Measurements from ENCODE around the gene HS3ST6. TPM values are rescaled to one million over a fixed set of nuclear protein-coding genes. Genes with fewer than 3 reads are reported as not detected.

The HS3ST6 gene
- polyA plus RNA-seq, 1 of the 3 experiments (the other 2 are of a cell fraction): 0.03 TPM

DNA sequence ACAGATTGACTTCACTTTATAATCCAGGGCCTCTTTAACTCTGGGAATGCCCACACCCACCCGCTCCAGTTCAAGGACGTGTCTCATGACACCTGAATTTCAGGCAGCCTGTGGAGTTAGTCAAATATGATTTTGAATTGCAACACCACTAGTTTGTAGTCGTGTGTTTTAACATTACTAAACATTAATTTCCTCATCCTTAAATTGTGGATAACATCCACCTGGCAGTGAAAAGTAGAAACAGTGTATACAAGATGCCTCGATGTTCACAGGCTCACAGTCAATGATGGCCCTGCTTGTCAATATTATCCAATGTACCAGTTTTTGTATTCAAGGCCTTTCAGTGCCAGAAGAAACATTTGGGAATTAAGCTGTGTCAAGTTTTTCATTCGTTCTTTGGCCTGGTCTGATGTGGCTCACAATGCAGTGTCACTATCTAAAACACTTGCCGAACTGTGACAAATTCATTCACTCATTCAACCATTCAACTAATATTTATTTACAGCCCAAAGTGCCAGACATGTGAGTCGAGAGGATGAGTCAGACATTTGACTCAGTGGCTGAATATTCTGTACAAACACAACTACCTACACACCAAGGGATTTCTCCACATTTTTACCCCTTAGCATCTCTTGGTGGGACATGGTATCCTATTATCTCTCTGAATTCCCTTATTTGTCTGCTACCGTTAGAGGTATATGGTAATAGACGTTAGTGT is 47.7 kb downstream of the HS3ST6 start:
- ChIA-PET CTCF (interaction anchor here (12.8 kb wide), 1 partner anchor 58 kb away, joined by 137 read pairs; no protein-coding TSS in a partner anchor), POLR2A (no interaction called here)
- H3K9me3 ChIP-seq: no peaks in the 10 kb centered on the region
- no peak for DNase-seq
- peak overlapping the region; percentile 38; the same call in 1 of the 2 replicates for H3K4me2 ChIP-seq
- no peaks in the 10 kb centered on the region for H4K20me1 ChIP-seq (ENCODE audit: insufficient read depth)
- H2AFZ ChIP-seq (ENCODE audit: low read depth): peak overlapping the region; percentile 66; the same call in 1 of the 2 replicates
- no peaks in the 10 kb centered on the region for H3F3A ChIP-seq (replicated peaks; ENCODE audit: insufficient read depth)
- no peaks in the 10 kb centered on the region; a peak in 2 of 4 replicates for H3K4me1 ChIP-seq (ENCODE audit: control insufficient read depth in 1 of 2, insufficient read depth in 2 of 2, low read depth in 1 of 2, low read length in 1 of 2)
- peak overlapping the region in 1 of 2 experiments; percentile 21; a peak in 1 of 4 replicates for H3K27ac ChIP-seq (ENCODE audit: low read depth in 2 of 2, low read length in 1 of 2)
- H3K9ac ChIP-seq: no peak overlapping the region
- no peaks in the 10 kb centered on the region for H3K79me2 ChIP-seq (ENCODE audit: insufficient read depth)
- no peaks in the 10 kb centered on the region for H3K9me2 ChIP-seq
- 43% methylated on average over 9 of the region's 9 CpGs for WGBS (ENCODE audit: low lambda C conversion rate)
- no peak for TF ChIP-seq GABPA (IDR thresholded peaks at IDR 0.05; ENCODE audit: low read depth)
- no peak for TF ChIP-seq FOXJ3 (CRISPR knock-in tag; IDR thresholded peaks at IDR 0.05)
- TF ChIP-seq, protein P1, sequence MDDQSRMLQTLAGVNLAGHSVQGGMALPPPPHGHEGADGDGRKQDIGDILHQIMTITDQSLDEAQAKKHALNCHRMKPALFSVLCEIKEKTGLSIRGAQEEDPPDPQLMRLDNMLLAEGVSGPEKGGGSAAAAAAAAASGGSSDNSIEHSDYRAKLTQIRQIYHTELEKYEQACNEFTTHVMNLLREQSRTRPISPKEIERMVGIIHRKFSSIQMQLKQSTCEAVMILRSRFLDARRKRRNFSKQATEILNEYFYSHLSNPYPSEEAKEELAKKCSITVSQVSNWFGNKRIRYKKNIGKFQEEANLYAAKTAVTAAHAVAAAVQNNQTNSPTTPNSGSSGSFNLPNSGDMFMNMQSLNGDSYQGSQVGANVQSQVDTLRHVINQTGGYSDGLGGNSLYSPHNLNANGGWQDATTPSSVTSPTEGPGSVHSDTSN (IDR thresholded peaks at IDR 0.05): peak; percentile 36; the same call in 1 of the 2 replicates
- no peak for TF ChIP-seq CHD2 (IDR thresholded peaks at IDR 0.05; ENCODE audit: low read length, partially characterized antibody)
- TF ChIP-seq, protein P2, sequence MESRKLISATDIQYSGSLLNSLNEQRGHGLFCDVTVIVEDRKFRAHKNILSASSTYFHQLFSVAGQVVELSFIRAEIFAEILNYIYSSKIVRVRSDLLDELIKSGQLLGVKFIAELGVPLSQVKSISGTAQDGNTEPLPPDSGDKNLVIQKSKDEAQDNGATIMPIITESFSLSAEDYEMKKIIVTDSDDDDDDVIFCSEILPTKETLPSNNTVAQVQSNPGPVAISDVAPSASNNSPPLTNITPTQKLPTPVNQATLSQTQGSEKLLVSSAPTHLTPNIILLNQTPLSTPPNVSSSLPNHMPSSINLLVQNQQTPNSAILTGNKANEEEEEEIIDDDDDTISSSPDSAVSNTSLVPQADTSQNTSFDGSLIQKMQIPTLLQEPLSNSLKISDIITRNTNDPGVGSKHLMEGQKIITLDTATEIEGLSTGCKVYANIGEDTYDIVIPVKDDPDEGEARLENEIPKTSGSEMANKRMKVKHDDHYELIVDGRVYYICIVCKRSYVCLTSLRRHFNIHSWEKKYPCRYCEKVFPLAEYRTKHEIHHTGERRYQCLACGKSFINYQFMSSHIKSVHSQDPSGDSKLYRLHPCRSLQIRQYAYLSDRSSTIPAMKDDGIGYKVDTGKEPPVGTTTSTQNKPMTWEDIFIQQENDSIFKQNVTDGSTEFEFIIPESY (IDR thresholded peaks at IDR 0.05; ENCODE audit: borderline replicate concordance, low read depth): no peak
- peak; percentile 64 for TF ChIP-seq JUND (IDR thresholded peaks at IDR 0.05)
- TF ChIP-seq MXI1 (IDR thresholded peaks at IDR 0.05; ENCODE audit: low read depth, low read length): no peak
- peak; percentile 74 for TF ChIP-seq FOSL2 (IDR thresholded peaks at IDR 0.05; ENCODE audit: borderline replicate concordance, low read depth)
- H3K4me3 ChIP-seq (ENCODE audit: low read depth in 2 of 2, low read length in 1 of 2): no peak overlapping the region
- H3K36me3 ChIP-seq (replicated peaks in 1 of 2; ENCODE audit: control insufficient read depth in 1 of 2, insufficient read depth in 2 of 2, low read length in 1 of 2): no peaks in the 10 kb centered on the region
- no peaks in the 10 kb centered on the region; the same call in 1 of the 2 replicates for H3K27me3 ChIP-seq (ENCODE audit: insufficient read depth)

DNA sequence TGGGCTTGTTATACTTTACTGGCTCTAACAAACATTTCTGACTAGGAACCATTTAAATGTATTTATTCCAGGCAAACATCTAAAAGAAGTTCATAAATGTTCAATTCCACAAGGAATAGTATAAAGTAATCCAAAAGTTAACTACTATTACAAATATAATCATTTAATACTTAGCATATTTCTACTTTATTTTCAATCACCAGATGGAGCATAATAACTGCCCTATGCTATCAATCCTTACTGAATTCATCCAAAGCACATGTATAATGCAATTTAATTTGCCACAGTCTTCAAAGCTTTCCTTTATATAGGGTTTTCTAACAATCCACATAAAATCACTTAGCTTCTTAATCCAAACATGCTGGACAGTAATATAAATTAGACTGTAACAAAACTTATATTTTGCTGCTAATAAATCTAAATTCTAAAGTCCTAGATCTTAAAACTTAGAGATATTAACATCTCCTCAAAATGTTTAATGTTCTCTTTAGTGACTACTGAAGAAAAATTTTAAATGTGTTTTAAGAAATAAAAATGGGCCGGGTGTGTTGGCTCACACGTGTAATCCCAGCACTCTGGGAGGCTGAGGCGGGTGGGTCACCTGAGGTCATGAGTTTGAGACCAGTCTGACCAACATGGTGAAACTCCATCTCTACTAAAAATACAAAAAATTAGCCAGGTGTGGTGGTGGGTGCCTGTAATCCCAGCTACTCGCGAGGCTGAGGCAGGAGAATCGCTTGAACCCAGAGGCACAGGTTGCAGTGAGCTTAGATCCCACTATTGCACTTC is 52.1 kb downstream of the HS3ST6 start:
- DNase-seq: no peak
- Histone ChIP-seq H3K27me3 (ENCODE audit: insufficient read depth) (no peaks in the 10 kb centered on the region; the same call in 1 of the 2 replicates), H3K4me2 (no peak overlapping the region), H3K9me3 (no peaks in the 10 kb centered on the region), H3K9me2 (no peaks in the 10 kb centered on the region), H3K36me3 (replicated peaks in 1 of 2; ENCODE audit: control insufficient read depth in 1 of 2, insufficient read depth in 2 of 2, low read length in 1 of 2) (no peaks in the 10 kb centered on the region), H3K9ac (no peak overlapping the region), H3F3A (replicated peaks; ENCODE audit: insufficient read depth) (no peaks in the 10 kb centered on the region), H4K20me1 (ENCODE audit: insufficient read depth) (no peaks in the 10 kb centered on the region), H3K27ac (ENCODE audit: low read depth in 2 of 2, low read length in 1 of 2) (no peak overlapping the region), H3K4me3 (ENCODE audit: low read depth in 2 of 2, low read length in 1 of 2) (no peak overlapping the region), H3K79me2 (ENCODE audit: insufficient read depth) (no peaks in the 10 kb centered on the region), H3K4me1 (ENCODE audit: control insufficient read depth in 1 of 2, insufficient read depth in 2 of 2, low read depth in 1 of 2, low read length in 1 of 2) (no peaks in the 10 kb centered on the region; a peak in 2 of 4 replicates), H2AFZ (ENCODE audit: low read depth) (no peak overlapping the region)
- ChIA-PET POLR2A (no interaction called here), CTCF (interaction anchor here (0.7 to 12.8 kb wide), 6 partner anchors 38 to 92 kb away, joined by 3 to 137 read pairs (median 4); no protein-coding TSS in a partner anchor)
- 78% methylated on average over 6 of the region's 6 CpGs for WGBS (ENCODE audit: low lambda C conversion rate)
- TF ChIP-seq FOSL2 (IDR thresholded peaks at IDR 0.05; ENCODE audit: borderline replicate concordance, low read depth) (no peak), RAD21 (IDR thresholded peaks at IDR 0.05; ENCODE audit: low read length) (no peak), JUND (IDR thresholded peaks at IDR 0.05) (no peak), TAF1 (IDR thresholded peaks at IDR 0.05; ENCODE audit: borderline replicate concordance, low read depth, low read length) (no peak), EZH2phosphoT487 (IDR thresholded peaks at IDR 0.05; ENCODE audit: borderline replicate concordance, low read depth) (no peak), TCF12 (IDR thresholded peaks at IDR 0.05) (no peak), TEAD4 (IDR thresholded peaks at IDR 0.05; ENCODE audit: borderline replicate concordance, insufficient read depth) (no peak), NFIC (IDR thresholded peaks at IDR 0.05; ENCODE audit: borderline replicate concordance) (no peak), FOXM1 (IDR thresholded peaks at IDR 0.05; ENCODE audit: low read depth) (no peak)
- TF ChIP-seq, protein P3, sequence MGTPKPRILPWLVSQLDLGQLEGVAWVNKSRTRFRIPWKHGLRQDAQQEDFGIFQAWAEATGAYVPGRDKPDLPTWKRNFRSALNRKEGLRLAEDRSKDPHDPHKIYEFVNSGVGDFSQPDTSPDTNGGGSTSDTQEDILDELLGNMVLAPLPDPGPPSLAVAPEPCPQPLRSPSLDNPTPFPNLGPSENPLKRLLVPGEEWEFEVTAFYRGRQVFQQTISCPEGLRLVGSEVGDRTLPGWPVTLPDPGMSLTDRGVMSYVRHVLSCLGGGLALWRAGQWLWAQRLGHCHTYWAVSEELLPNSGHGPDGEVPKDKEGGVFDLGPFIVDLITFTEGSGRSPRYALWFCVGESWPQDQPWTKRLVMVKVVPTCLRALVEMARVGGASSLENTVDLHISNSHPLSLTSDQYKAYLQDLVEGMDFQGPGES (IDR thresholded peaks at IDR 0.05; ENCODE audit: low read depth, low read length): no peak
- TF ChIP-seq, protein P2 (IDR thresholded peaks at IDR 0.05; ENCODE audit: borderline replicate concordance, low read depth): no peak
- TF ChIP-seq, protein P4, sequence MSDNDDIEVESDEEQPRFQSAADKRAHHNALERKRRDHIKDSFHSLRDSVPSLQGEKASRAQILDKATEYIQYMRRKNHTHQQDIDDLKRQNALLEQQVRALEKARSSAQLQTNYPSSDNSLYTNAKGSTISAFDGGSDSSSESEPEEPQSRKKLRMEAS (IDR thresholded peaks at IDR 0.05; ENCODE audit: low read depth): no peak

Data from SK-N-SH (cell line).